Spinal cord (tissue), 10 donors: ENCODE measurements around the gene MYOC. TPM values are rescaled to one million over a fixed set of nuclear protein-coding genes. Genes with fewer than 3 reads are reported as not detected.
"Not testable (repeated sequence)": the region's sequence is repeated elsewhere in the genome, so short reads cannot be mapped to it uniquely, and the experiment has no call there.

Experiments
- DNase-seq, 6 donors: peaks; one replicate each; pipeline versions ENCODE4 v3.0.0 to v3.0.0-alpha.2; 2013 to 2015; ENCODE audit warnings: low spot score in 6 of 6, low read depth in 4 of 6
- H3K27ac ChIP-seq: one replicate; pipeline ENCODE4 v1.5.1; 2013; ENCODE audit warnings: low read depth, low read length, control low read depth
- H3K27me3 ChIP-seq: one replicate; pipeline ENCODE4 v1.6.1; 2013; ENCODE audit warnings: low read length; ENCODE audit not compliant: control insufficient read depth, insufficient read depth
- H3K36me3 ChIP-seq: one replicate; pipeline ENCODE4 v1.6.1; 2013; ENCODE audit warnings: low read length; ENCODE audit not compliant: control insufficient read depth, insufficient read depth
- H3K4me1 ChIP-seq: one replicate; pipeline ENCODE4 v1.6.1; 2013; ENCODE audit warnings: low read length; ENCODE audit not compliant: control insufficient read depth, insufficient read depth
- H3K4me3 ChIP-seq: one replicate; pipeline ENCODE4 v1.5.1; 2013; ENCODE audit warnings: low read depth, low read length, control low read depth
- H3K9me3 ChIP-seq: one replicate; pipeline ENCODE4 v1.6.1; 2013; ENCODE audit warnings: low read length; ENCODE audit not compliant: control insufficient read depth, insufficient read depth
- WGBS: methylation state at CpG from one replicate; pipeline ENCODE4 v1.1.5; 2013; ENCODE audit warnings: missing lambda C conversion rate; ENCODE audit not compliant: insufficient coverage; 5-methylcytosine and 5-hydroxymethylcytosine counted together
- polyA plus RNA-seq, 2 donors: library from polyadenylated mRNA; unstranded; fragments of 120-200 nt; gene quantifications; one replicate each; pipeline ENCODE4 v1.2.1, GENCODE V29; 2013; ENCODE audit not compliant: insufficient read length in 2 of 2
- total RNA-seq, 2 donors: library from RNA; depleted of rRNA in 1 of 2; stranded (reverse); fragments of 120-200 nt in 1 of 2; fragments of >200 nt in 1 of 2; gene quantifications; one replicate each; pipeline versions ENCODE4 v1.2.3 to v1.2.4, GENCODE V29; 2013 to 2014
- donor health status: healthy.

The MYOC gene
- total and polyA plus RNA-seq, 4 donors: 0.21 to 5.2 (median 0.96) TPM

DNA sequence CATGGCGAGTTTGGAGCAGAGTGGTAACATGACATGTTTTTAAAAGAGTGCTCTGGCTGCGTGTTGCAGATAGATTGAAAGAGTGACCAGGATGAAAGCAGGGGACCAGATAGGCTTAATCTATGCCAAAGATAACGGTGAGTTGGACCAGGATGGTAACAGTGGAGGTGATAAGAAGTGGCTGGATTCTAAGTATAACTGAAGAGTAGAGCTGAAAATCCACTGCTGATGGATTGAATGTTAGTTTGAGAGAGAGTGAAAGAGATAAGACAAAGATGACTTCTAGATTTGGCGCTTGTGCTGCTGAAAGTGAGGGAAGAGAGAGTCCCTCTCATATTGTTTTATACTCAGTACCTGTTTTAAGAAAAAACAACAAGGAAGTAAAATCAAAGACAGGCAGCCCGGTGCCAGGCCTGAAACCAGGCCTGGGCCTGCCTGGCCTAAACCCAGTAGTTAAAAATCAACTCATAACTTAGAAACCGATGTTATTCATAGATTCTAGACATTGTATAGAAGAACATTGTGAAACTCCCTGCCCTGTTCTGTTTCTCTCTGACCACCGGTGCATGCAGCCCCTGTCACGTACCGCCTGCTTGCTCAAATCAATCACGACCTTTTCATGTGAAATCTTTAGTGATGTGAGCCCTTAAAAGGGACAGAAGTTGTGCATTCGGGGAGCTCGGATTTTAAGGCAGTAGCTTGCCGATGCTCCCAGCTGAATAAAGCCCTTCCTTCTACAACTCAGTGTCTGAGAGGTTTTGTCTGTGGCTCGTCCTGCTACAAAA is 37.2 kb downstream of the MYOC start:
- not testable (repeated sequence) for H3K9me3 ChIP-seq, H3K4me3 ChIP-seq, H3K27me3 ChIP-seq, H3K36me3 ChIP-seq, H3K4me1 ChIP-seq, DNase-seq, H3K27ac ChIP-seq
- 68% methylated on average over 4 of the region's 14 CpGs for WGBS

DNA sequence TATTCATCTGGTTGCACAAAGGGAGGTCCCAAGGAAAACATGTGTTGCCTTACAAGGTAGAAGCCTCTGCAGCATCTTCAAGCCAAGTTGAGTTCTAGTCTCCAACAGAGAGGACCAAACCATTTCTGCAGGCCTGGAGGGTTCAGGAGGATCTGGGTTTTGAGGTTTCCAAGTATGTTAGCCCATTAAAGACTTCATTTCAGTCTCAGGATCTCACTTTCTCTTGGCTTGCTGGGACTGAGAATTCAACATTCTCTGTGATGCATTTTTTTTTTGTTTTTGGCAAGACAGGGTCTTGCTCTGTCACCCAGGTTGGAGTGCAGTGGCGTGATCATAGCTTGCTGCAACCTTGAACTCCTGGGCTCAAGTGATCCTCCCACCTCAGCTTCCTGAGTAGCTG is 39.2 kb downstream of the MYOC start:
- H3K27ac ChIP-seq: no peak overlapping the region
- no peaks in the 10 kb centered on the region for H3K4me1 ChIP-seq
- 100% methylated on average over 1 of the region's 1 CpG for WGBS
- no peak for DNase-seq
- no peaks in the 10 kb centered on the region for H3K36me3 ChIP-seq
- H3K4me3 ChIP-seq: no peak overlapping the region
- H3K27me3 ChIP-seq: no peaks in the 10 kb centered on the region
- no peaks in the 10 kb centered on the region for H3K9me3 ChIP-seq

DNA sequence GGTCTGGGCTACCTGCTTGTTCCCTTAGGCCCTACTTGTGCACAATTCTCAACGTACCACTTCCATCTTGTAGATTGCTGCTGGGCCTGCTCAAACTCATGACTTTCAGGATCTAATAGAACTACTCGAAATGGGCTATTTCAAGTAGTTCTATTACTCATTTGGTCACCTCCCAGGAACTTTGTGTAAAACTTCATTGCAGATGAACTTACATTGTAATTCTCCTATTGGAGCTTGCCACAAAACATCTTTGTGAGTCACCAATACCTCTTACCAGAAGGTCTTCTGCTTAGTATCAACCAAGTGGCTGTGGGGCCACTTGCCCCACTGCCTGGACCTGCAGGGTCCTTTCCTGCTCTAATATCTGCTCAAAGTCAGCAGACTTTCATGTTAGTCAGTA is 41.2 kb downstream of the MYOC start:
- Histone ChIP-seq H3K27me3 (no peaks in the 10 kb centered on the region), H3K4me1 (peaks cover 2% of the 10 kb centered on the region), H3K36me3 (no peaks in the 10 kb centered on the region), H3K4me3 (no peak overlapping the region), H3K27ac (no peak overlapping the region), H3K9me3 (no peaks in the 10 kb centered on the region)
- WGBS: 92% methylated on average over 2 of the region's 2 CpGs
- no peak for DNase-seq

DNA sequence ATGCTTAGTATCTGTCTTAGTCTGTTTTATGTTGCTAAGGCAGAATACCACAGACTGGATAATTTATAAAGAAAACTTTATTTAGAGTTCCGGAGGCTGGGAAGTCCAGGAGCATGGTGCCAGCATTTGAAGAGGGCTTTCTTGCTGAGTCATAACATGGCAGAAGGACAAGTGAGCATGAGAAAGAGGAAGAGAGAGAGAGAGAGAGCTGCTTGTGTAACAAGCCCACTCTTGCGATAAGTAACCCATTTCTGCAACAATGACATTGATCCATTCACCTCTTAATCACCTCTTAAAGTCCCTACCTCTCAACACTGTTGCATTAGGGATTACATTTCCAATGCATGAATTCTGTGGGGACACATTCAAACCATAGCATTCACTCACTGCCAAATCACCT is 42.1 kb downstream of the MYOC start:
- no peaks in the 10 kb centered on the region for H3K36me3 ChIP-seq
- no peak overlapping the region for H3K27ac ChIP-seq
- 100% methylated on average over 1 of the region's 2 CpGs for WGBS
- H3K4me3 ChIP-seq: no peak overlapping the region
- peaks cover 2% of the 10 kb centered on the region for H3K4me1 ChIP-seq
- DNase-seq: no peak
- no peaks in the 10 kb centered on the region for H3K9me3 ChIP-seq
- no peaks in the 10 kb centered on the region for H3K27me3 ChIP-seq

DNA sequence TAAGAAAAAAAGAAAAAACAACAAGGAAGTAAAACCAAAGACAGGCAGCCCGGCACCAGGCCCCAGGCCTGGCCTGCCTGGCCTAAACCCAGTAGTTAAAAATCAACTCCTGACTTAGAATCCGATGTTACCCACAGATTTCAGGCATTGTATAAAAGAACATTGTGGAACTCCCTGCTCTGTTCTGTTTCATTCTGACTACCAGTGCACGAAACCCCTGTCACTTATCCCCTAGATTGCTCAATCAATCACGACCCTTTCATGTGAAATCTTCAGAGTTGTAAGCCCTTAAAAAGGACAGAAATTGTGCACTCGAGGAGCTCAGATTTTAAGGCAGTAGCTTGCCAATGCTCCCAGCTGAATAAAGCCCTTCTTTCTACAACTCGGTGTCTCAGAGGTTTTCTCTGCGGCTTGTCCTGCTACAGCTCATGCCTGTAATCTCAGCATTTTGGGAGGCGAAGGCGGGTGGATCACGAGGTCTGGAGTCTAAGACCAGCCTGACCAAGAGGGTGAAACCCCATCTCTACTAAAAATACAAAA is 46.0 kb downstream of the MYOC start:
- peak in 1 of 6 donors; percentile 2 for DNase-seq
- Histone ChIP-seq H3K4me3 (no peak overlapping the region), H3K9me3 (no peaks in the 10 kb centered on the region), H3K27me3 (no peaks in the 10 kb centered on the region), H3K27ac (no peak overlapping the region), H3K36me3 (no peaks in the 10 kb centered on the region), H3K4me1 (peaks cover 2% of the 10 kb centered on the region)
- WGBS: 34% methylated on average over 6 of the region's 10 CpGs

DNA sequence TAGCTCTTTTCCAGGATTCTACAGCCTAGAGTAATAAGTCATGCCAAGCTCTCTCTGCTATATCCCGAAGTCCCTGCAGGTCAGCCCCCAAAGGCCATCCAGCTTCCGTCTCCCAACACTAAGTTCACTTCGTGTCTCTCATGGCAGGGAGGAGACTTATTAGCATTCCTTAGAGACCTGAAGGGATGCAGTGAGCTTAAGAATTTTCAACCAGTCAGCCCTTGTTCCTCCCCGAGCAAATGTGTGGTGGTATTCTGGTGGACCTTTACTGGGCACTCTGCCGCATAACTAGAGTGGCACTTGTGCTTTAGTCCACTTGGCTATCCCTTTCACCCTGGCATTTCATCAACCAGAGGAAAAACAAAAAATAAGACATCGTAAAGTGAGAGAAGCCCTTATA is 49.4 kb downstream of the MYOC start:
- H3K4me1 ChIP-seq, H3K27ac ChIP-seq, H3K36me3 ChIP-seq, DNase-seq, H3K4me3 ChIP-seq, H3K27me3 ChIP-seq, H3K9me3 ChIP-seq: not testable (repeated sequence)
- 80% methylated on average over 1 of the region's 6 CpGs for WGBS

DNA sequence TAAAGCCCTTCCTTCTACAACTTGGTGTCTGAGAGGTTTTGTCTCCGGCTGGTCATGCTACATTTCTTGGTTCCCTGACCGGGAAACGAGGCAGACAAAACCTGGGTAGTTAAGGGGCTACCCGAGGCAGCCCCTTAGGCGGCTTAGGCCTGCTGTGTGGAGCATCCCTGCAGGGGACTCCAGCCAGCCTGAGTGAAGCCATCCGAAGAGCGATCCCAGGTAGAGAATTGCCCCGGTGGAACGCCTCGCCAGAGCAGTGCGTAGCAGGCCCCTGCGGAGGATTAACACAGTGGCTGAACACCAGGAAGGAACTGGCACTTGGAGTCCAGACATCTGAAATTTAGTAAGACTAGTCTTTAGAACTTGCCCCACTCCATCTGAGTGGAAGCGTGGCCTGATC is 51.6 kb downstream of the MYOC start:
- H3K27ac ChIP-seq: no peak overlapping the region
- no peaks in the 10 kb centered on the region for H3K36me3 ChIP-seq
- H3K4me3 ChIP-seq: no peak overlapping the region
- no peaks in the 10 kb centered on the region for H3K27me3 ChIP-seq
- no peaks in the 10 kb centered on the region for H3K4me1 ChIP-seq
- no peak for DNase-seq
- 82% methylated on average over 12 of the region's 13 CpGs for WGBS
- H3K9me3 ChIP-seq: no peaks in the 10 kb centered on the region

DNA sequence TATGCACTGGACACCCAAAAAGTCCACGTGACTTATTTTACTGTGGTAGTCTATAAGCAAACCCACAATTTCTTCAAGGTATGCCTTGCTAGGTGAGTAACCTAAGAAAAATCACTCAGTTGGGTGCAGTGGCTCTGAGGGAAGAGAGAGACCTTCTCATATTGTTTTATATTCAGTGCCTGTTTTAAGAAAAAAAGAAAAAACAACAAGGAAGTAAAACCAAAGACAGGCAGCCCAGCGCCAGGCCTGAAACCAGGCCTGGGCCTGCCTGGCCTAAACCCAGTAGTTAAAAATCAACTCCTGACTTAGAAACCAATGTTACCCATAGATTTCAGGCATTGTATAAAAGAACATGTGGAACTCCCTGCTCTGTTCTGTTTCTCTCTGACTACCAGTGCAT is 52.2 kb downstream of the MYOC start:
- H3K27me3 ChIP-seq, H3K4me1 ChIP-seq, H3K27ac ChIP-seq, H3K4me3 ChIP-seq, DNase-seq, H3K9me3 ChIP-seq, H3K36me3 ChIP-seq: not testable (repeated sequence)
- 100% methylated on average over 1 of the region's 2 CpGs for WGBS

DNA sequence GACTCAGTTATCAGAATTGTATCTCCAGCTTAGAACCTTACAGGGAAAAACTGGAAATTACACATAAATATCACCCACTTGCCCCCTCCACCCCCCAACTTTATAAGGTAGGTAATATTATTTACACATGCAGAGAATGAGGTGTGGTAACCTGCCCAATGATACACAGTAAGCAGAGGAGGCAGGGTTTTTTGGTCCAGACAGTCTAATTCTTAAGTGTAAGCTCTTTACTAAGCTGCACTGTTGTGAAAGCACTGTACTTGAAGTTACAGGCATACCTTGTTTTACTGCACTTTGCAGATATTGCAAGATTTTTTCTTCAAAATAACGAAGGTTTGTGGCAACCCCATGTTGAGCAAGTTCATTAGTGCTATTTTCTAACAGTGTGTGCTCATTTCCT is 55.3 kb downstream of the MYOC start:
- no peak overlapping the region for H3K4me3 ChIP-seq
- H3K27ac ChIP-seq: no peak overlapping the region
- DNase-seq: no peak
- H3K9me3 ChIP-seq: no peaks in the 10 kb centered on the region
- no peaks in the 10 kb centered on the region for H3K4me1 ChIP-seq
- H3K27me3 ChIP-seq: no peaks in the 10 kb centered on the region
- WGBS: no CpG with 5 or more reads among the region's 1 CpG
- peaks cover 8% of the 10 kb centered on the region for H3K36me3 ChIP-seq

DNA sequence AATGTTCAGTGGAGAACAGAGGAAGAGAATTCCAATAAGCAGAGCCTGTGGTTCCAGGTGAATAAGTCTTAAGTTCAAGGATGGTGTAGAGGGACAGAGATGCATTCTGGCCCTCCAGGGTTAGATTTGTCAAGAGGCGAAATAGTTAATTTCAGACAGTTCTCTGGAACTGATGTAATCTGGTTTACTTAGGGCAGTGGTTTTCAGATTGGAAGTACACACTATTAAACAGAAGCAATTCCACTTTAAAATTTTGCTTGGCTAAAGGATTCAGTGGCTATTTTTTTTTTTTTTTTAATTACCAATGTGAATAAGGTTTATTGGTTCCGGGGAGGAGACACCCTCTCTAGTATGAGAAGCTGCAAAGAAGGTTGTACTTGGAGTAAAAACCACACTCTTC is 55.8 kb downstream of the MYOC start:
- Histone ChIP-seq H3K9me3 (no peaks in the 10 kb centered on the region), H3K4me1 (no peaks in the 10 kb centered on the region), H3K4me3 (no peak overlapping the region), H3K36me3 (peaks cover 10% of the 10 kb centered on the region), H3K27ac (no peak overlapping the region), H3K27me3 (no peaks in the 10 kb centered on the region)
- no peak for DNase-seq
- no CpG with 5 or more reads among the region's 2 CpGs for WGBS
